Stimulated activated CD8-positive, alpha-beta memory T cell treated with anti-CD3 and anti-CD28 coated beads, Interleukin-15, amount 100 ng/mL, for 1 hour (primary cell): Measurements from ENCODE around the gene NDOR1.

Experiments used
- DNase-seq: peaks from one replicate; pipeline ENCODE4 v3.0.0-alpha.2; 2020; ENCODE audit warnings: low read depth

The NDOR1 gene

DNA sequence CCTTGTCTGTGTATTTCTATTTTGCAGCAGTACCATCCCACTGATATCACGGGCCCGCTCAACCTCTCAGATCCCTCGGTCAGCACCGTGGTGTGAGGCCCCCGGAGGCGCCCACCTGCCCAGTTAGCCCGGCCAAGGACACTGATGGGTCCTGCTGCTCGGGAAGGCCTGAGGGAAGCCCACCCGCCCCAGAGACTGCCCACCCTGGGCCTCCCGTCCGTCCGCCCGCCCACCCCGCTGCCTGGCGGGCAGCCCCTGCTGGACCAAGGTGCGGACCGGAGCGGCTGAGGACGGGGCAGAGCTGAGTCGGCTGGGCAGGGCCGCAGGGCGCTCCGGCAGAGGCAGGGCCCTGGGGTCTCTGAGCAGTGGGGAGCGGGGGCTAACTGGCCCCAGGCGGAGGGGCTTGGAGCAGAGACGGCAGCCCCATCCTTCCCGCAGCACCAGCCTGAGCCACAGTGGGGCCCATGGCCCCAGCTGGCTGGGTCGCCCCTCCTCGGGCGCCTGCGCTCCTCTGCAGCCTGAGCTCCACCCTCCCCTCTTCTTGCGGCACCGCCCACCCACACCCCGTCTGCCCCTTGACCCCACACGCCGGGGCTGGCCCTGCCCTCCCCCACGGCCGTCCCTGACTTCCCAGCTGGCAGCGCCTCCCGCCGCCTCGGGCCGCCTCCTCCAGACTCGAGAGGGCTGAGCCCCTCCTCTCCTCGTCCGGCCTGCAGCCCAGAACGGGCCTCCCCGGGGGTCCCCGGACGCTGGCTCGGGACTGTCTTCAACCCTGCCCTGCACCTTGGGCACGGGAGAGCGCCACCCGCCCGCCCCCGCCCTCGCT, 37.5 kb upstream of the NDOR1 start:
- DNase-seq, result no peak

DNA sequence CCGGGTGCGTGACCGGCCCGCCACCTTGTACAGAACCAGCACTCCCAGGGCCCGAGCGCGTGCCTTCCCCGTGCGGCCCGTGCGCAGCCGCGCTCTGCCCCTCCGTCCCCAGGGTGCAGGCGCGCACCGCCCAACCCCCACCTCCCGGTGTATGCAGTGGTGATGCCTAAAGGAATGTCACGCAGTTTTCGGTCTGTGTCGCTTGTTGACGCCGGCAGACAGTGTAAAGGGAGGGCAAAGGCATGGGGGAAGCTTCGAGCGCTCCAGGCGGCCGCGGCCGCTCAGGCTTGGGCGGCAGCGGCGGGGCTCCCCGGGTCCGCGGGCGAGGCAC, 37.0 kb upstream of the NDOR1 start:
- no peak for DNase-seq

DNA sequence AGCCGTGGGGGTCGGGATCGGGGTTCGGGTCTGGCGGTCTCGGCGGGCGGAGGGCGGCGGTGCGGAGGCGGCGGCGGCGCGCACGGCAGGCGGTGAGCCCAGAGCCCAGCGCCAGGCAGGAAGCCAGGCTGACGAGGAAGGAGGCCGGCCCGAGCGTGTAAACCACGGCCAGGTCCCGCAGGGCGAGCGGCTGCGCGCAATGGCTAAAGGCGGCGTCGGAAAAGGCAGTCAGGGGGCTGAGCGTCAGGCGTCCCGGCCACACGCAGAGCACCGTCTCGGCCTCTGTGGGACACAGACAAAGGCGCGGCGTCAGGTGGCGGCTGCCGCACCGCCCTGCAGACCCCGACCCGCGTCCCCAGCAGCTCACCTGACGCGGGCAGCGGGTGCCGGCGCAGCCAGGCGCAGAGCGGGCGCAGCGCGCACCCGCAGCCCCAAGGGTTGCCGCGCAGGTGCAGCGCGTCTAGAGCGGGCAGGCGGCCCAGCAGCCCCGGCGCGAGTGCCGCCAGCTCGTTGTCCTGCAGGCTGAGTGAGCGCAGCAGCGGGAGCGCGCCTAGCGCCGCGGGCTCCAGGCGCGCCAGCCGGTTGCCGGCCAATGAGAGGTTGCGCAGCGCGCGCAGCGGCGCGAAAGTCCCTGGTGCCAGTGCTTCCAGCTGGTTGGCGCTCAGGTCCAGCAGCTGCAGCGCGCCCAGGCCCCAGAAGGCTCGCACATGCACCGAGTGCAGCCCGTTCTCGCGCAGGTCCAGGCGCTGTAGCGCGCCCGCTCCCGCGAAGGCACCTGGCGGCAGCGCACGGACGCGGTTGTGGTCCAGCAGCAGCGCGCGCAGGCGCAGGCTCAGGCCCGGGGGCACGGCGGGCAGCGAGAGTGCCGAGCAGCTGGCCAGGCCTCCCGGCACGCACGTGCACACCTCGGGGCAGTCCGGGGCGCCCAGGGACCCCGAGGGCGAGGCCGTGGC, 36.3 kb upstream of the NDOR1 start:
- DNase-seq, result no peak

DNA sequence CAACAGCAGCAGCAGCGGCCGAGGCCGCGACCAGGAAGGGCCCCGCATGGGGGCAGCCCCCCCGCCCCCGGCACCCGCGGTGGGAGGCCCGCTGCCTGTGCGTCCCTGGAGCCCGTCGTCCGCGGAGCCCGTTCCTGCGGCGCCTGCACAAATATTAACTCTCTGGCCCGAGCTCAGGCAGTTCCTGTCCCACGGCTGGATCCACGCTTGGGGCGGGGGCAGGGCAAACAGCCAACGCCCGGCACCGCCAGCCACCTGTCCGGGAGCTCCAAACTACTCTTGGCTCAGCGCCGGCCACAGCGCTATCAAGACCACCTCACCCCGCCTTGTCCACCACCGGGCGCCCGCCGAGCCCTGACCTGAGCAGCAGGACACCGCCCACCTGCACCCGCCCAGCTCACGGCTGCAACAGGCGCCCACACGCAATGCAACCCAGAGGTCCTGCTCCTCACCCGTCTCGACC, 35.6 kb upstream of the NDOR1 start, which contains the start of gene LRRC26:
Gene LRRC26 (minus strand): TSS at position 156 of the 463 bp plus-strand sequence. CDS start 108 bp downstream, at position 48.
- no peak for DNase-seq

DNA sequence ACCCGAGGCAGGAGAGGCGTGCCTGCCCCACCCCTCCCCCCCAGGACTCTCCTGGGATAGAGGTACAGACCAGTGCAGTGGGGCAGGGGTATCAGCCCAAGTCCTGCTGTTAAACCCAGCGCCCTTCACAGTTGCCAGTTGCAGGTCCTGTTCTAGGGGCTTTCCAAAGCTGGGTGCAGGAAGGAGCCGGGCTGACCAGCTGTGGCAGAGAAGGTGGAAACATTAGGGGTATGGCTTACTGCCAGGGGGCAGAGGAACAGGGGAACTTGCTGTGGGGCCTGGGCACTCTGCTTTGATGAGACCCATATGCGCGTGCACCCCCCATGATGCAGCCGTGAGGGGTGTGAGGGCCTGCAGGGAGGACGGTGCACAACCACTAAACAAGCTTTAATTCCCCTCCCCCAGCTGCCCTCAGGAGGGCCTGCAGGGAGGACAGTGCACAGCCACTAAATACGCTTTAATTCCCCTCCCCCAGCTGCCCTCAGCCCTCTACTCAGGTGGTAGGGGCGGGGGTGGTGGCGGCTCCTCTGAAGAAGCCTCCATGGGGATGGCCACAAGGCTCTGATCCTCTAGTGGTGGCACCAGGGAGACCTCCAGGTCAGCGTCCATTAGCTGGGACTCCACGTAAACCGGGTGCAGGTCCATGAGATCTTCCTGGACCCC, 34.9 kb upstream of the NDOR1 start:
- DNase-seq, result no peak

DNA sequence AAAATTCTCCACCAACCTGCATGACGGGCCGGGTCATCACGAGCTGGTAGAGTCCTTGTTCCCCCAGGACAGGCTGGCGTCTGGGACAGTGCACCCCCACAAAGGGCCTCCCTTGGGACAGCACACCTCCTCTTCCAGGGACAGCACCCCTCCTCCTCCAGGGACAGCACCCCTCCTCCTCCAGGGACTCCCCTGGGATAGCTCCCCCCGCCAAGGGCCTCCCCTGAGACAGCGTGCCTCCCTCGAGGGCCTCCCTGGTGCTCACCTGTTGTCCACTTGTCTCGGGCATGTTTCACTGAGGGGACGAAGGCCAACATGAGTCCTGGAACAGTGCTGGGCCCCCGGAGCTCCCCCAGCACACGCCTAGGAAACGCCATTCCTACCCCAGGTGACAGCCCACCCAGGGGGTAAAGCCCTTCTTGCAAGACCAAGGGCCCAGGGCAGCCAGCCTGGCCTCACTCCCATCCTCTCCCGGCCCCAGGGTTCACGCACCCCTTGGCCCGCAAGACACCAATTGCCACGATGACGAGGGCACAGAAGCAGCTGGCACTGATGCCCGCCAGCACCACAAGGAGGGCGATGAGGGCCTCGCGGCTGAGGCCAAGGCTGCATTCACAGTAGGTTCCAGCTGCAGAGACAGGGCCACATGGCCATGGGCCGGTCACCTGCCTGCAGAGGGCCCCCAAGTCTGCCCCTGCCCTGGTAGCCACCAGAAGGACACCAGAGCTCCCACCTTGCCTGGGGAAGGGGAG, 34.2 kb upstream of the NDOR1 start:
- no peak for DNase-seq

DNA sequence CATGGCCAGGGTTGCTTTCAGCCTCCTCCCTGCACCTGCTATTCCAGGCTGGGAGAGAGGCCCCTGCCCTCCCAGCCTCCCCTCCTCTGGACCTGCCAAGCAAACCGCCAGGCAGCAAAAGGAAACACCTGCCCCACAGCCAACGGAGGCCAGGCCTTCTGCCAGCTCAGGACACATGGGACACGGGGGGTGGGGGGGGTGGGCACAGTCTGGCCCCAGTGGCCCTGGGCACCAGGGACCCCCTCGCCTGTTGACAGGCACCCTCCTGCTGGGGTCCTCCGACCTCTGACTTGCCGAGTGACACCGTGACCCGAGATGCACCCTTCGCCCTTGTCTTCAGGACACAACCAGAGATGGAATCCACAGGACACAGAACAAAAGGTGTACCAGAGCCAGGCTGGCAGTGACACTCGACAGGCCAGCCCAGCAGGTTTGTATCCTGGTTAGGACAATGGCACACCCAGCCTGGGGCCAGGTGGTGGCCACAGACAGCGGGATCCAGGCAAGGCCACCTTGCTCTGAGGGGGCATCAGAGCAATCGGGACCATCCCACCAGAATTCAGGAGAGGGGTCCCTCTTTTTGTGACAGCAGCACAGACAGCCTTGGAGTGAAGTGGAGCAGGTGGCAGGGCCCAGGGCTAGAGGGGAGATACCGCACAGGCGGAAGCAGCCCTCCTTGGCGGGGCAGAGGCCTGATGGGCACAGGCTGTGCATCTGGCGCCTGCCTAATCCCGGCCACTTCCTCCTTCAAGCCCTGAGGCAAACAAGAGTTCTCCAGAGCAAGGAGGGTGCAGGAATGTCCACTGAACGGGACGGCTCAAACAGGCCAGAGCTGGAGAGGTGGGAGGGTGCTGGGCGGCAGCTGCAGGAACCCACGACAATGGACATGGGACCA, 32.4 kb upstream of the NDOR1 start:
- no peak for DNase-seq

DNA sequence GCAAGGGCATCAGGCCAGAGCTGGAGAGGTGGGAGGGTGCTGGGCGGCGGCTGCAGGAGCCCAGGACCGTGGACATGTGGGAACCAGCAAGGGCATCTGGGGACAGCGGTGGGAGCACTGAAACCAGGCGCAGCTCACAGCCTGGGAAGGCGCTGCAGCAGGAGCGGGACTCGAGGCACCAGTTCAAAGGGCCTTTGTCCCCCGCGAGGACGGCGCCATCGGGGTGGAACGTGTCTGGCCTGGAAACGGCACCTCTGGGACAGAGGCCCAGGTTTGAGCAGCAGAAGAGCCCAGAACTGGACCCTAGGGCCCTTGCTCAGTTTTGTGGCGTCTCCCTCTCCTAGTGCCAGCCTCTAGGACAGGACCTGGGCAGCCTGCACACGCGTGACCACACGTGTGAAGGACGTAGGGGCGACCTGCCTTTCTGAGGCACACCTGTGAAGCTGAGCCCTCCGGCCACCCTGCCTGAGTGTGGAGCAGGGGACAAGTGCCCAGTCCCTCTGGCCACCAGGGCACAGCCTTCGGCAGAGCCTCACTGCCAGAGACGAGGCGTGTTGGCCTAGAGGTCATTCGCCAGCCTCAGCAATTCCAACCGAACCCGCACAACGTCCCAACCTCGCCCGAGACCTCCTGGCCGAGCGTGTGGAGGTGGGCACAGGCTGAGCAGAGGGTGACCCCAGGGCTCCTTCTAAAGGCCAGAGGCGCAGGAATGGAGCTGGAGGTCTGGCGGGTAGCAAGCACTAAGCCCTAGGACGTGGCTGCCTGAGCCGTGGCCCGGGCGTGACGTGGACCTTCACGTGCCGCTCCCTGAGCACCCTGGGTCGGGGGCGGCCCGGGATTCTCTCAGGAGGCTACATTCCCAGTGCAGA, 31.5 kb upstream of the NDOR1 start:
- no peak for DNase-seq

DNA sequence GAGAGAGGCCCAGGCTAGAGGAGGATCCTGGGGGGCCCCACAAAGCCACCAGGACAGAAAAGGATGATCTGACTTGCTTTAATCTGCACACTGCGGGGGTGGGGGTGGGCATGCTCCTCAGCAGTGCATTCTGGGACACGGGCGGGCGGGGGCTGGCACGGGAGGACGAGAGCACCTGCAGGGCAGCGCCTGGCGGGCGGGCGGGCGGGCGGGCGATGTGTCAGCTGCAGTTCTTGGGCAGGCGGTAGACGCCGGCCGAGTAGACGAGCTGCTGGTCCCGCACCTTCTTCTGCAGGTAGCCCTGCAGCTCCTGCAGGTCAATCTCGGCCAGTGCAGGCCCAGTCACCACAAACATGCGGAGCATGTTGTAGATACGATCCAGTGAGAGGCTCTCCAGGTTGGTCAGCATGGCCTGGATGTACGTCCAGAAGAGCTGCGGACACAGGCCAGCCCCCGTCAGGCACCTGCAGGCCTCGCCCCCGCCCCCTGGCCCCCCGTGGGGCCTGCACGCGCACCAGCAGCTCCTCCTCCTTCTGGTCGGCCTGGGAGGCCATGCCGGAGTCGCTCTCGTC, 30.7 kb upstream of the NDOR1 start:
- no peak for DNase-seq

DNA sequence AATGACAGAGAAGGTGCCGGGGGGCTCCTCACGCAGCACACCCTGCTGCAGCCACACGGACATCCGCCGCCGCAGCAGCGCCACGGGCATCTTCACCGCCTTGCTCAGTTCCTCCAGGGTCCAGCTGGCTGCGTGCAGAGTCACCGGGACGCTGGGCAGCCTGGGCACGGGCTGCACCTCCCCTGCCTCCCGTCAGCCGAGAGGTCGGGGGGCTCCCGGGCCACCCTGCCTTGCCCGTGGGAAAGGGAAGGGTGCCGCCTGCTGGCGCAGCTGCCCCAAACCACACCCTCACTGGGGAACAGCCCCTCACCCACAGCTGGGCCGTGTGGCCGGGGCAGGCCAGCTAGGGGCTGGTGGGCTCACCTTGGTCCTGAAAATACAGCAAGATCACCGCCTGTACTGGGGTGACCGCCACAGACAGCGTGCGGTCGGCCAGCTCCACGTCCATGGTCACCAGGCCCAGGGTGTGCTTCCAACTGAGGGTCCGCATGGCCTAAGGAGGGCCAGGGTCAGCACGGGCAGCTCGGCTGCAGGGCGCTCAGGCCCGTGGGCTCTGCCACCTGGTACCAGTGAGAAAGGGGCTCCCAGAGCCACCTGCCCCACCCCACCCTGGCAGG, 30.0 kb upstream of the NDOR1 start:
- no peak for DNase-seq

DNA sequence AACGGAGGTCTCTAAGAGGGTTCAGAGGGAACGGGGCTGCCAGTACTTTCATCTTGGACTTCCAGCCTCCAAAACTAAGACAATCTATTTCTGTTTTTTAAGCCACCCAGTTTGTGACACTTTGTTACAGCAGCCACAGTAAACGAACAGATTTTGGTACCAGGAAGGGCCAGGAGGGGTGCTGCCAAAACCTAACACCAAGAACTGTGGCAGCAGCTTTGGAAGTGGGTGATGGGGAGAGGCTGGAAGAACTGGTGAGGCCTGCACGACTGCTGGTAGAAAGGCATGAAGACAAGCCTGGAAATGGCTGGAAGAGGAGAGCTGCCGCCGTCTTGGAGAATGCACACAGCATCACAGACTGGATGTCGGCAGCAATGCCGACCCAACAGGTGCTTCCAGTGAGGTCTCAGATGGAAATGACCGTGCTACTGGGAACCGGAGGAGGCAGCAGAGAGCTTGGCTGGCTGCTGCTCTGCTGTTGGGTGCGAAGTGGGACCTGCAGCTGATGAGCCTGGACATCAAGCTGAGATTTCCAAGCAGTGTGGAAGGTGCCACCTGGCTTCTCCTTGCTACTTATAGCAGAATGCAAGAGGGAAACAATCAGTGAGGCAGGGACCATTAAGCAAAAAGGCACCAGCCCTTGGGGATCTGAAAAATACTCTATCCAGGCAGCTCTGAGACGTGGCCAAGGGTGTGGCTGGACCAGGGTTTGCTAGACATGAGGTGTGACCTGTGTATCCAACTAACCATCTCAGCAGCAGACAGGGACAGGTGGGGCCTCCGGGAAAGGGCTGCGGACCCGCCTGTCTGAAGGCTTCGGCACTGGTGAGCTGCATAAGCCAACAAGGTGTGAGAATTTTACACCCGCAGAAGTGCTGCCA, 29.0 kb upstream of the NDOR1 start:
- DNase-seq, result no peak

DNA sequence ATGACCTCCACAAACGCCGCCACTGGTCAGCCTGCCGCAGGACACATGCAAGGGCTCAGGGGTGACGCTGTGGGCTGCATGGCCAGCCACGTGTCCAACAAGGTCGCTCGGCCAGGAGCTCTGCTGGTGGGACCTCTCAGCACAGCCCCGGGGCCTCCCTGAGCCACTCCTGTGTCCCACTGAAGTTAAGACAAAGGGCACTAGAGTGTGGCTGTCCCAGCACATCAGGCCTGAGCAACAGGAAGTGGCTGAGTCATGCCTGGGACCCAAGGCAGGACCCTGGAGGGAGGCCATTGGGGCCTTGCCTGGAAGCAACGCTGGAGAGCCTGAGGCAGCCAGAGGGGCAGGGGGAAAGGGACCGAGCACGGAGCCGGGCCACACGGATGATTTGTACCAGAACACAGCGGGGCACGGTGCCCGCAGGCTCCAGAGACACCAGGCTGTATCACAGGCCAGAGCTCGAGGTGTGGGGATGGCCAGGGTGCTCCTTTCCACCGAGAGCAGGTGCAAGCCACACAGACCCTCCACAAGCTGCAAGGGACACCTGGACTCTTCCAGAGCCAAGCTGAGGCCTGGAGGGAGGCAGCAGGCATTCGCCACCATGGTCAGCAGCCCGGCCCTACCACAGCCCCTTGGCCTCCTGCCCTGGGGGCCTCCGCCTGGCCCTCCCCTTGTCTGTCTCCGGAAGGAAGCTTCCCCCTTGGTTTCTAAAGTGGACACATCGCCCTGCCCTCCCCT, 27.1 kb upstream of the NDOR1 start:
- no peak for DNase-seq

DNA sequence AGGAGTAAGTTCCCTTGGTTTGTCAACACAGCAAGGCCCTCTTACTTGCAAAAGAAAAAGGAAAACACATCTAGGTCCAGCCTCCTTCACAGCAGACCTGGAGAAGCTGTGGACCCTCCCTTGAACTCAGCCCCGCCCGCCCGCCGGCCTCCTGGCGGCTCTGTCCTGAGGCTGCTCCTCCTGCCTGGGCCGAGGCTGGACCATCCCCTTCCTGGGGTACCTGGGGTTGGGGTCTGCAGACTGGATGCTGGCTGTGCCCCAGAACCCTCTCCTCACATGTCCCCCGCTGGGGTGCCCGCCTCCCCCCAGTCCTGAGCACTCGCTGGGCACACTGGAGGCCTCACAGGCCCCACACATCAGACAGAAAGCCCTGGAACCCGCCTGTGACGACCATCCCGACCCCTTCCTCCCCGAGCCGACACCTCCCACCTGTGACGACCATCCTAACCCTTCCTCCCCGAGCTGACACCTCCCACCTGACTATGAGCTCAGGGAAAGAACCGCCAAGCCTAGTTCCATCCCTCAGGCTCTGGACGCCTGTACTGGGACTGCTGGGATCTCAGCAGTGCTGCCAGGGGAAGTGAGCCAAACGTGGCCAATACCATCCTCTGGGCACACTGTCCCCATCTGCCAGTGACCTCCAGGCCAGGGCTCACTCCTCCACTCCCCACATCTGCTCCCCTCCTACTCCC, 26.4 kb upstream of the NDOR1 start:
- DNase-seq, result no peak

DNA sequence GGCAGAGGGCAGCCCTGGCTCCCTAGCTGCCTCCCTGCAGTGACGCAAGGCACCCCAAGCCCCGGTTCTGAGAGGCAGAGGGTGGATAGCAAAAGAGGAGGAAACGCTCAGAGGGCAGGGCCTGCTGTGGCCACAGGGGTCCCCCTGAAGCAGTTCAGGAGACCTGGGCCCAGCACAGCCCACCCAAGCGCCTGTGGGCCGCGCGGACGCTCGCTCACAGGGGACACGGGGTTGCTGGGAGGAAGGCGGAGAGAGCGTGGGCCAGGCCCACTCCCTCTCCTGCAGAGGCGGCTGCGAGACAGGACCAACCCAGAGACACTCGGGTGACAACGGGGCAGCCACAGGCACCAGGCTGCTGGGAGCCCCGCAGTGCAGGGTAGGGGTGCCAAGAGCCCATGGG, 25.7 kb upstream of the NDOR1 start:
- DNase-seq, result no peak

DNA sequence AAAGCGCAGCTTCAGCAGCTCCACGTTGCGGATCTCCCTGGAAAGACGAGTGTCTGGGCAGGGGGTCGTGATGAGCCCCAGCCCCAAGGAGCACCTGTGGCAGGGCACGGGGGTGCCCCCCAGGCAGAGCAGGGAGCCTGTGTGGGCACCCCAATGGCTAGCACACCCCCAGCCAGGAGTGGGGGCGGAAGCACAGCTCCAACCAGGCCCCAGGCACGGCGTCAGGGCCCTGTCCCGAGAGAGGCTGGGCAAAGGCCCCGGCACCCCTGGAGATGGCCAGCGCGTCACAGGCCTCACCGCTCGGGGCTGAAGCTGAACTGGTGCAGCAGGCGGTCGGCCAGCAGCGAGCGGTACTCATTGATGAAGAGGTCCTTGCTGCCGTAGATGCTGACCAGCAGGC, 25.0 kb upstream of the NDOR1 start:
- no peak for DNase-seq

DNA sequence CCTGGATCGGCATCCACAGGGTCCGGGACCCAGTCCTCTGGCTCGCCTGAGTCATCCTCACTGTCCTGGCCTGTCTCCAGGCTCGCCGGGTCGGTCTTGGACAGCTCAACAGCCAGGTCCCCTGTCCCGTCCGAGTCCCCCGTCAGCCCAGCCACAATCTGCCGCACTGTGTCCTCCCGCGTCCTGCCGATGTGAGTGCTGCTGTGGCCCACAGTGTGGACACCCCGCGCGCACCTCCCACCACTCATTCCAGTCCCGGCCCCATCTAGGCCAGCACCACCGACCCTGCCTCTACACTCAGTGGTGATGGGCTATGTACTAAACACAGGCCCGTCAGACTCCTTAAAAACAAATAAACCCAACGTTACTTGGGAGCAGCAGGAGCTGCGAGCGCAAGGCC, 23.8 kb upstream of the NDOR1 start:
- DNase-seq, result no peak

DNA sequence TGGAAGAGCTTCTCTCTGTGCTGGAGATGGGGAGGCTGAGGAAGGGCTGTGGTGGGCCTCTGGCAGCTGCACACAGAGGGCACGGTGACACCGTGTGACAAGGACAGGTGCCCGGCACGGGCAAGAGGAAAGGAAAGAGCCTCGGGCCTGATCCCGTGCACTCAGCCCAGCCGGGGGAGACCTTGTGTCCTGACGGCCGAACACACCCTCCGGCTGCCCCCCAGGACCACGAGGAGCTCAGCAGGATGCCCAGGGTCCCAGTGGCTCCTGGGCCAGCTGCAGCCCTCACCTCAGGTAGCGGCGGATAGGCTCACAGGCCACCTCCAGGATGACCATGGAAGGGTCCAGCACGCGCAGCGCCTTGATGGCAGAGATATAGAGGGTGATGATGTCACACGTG, 22.7 kb upstream of the NDOR1 start:
- no peak for DNase-seq
